DND-41 (cell line): Measurements from ENCODE around the gene SNX32.

Source experiments
- ATAC-seq: fragments of 200-7000 bp; cut with Tn5 transposase; 3 replicates; pipeline ENCODE4 v1.9.1; 2021; ENCODE audit warnings: low read depth; ENCODE audit not compliant: insufficient read depth
- DNase-seq: peaks from one replicate; pipeline ENCODE4 v3.0.0-alpha.2; 2020
- H2AFZ ChIP-seq: 2 replicates; pipeline ENCODE4 v1.6.0; 2012; ENCODE audit warnings: low read depth, low read length
- H3K27ac ChIP-seq: 2 replicates; pipeline ENCODE4 v1.5.1; 2012; ENCODE audit warnings: low read length, inconsistent platforms
- H3K27me3 ChIP-seq: fragments of 200-600 bp; sonication (generic); 2 replicates; pipeline ENCODE4 v1.6.0; 2012; ENCODE audit warnings: low read length, mild to moderate bottlenecking, inconsistent platforms; ENCODE audit not compliant: insufficient read depth, poor library complexity
- H3K36me3 ChIP-seq: 2 replicates; pipeline ENCODE4 v1.5.1; 2012; ENCODE audit warnings: low read length, inconsistent platforms; ENCODE audit not compliant: insufficient read depth
- H3K4me1 ChIP-seq: 2 replicates; pipeline ENCODE4 v1.5.1; 2012; ENCODE audit warnings: mild to moderate bottlenecking, low read length; ENCODE audit not compliant: insufficient read depth
- H3K4me2 ChIP-seq: 2 replicates; pipeline ENCODE4 v1.6.0; 2012; ENCODE audit warnings: mild to moderate bottlenecking, moderate library complexity, low read length, inconsistent platforms; ENCODE audit not compliant: insufficient read depth
- H3K4me3 ChIP-seq, 2 experiments: fragments of 200-600 bp in 1 of 2; shearing (Covaris generic) in 1 of 2; 2 replicates each; pipeline ENCODE4 v1.5.1; 2012 to 2016; ENCODE audit warnings: inconsistent platforms in 2 of 2, low read length in 2 of 2, mild to moderate bottlenecking in 2 of 2, low read depth in 1 of 2, moderate library complexity in 1 of 2
- H3K79me2 ChIP-seq: 2 replicates; pipeline ENCODE4 v1.6.0; 2012; ENCODE audit warnings: low read length, inconsistent platforms; ENCODE audit not compliant: insufficient read depth
- H3K9ac ChIP-seq: 2 replicates; pipeline ENCODE4 v1.6.0; 2012; ENCODE audit warnings: low read depth, mild to moderate bottlenecking, inconsistent platforms, low read length, moderate library complexity
- H3K9me3 ChIP-seq: 2 replicates; pipeline ENCODE4 v1.5.1; 2012; ENCODE audit warnings: low read length, moderate library complexity, mild to moderate bottlenecking, inconsistent platforms; ENCODE audit not compliant: insufficient read depth, severe bottlenecking
- H4K20me1 ChIP-seq: 2 replicates; pipeline ENCODE4 v1.6.0; 2012; ENCODE audit warnings: low read length; ENCODE audit not compliant: insufficient read depth
- EZH2 ChIP-seq: IDR thresholded peaks from 3 replicates; pipeline ENCODE4 v1.6.1; 2012; ENCODE audit warnings: borderline replicate concordance, low read depth, mild to moderate bottlenecking, moderate library complexity, low read length, inconsistent platforms; ENCODE audit not compliant: severe bottlenecking
- TF ChIP-seq, protein P1 (sequence below): IDR thresholded peaks from 2 replicates; pipeline ENCODE4 v1.5.1; 2012; ENCODE audit warnings: borderline replicate concordance, low read length, moderate library complexity, mild to moderate bottlenecking; ENCODE audit not compliant: poor library complexity, severe bottlenecking; ENCODE audit errors: extremely low read depth

Gene SNX32

GRCh38 chr11:65834202-65834601 lies 439 bp downstream of the SNX32 start:
- ATAC-seq (peak; percentile 5; the same call in 1 of the 3 replicates), DNase-seq (no peak)
- no peaks in the 10 kb centered on the region for H3K27me3 ChIP-seq
- H3K36me3 ChIP-seq: no peaks in the 10 kb centered on the region
- H3K79me2 ChIP-seq: peaks cover 9% of the 10 kb centered on the region
- peak overlapping the region; percentile 82 for H2AFZ ChIP-seq
- TF ChIP-seq, protein P1, sequence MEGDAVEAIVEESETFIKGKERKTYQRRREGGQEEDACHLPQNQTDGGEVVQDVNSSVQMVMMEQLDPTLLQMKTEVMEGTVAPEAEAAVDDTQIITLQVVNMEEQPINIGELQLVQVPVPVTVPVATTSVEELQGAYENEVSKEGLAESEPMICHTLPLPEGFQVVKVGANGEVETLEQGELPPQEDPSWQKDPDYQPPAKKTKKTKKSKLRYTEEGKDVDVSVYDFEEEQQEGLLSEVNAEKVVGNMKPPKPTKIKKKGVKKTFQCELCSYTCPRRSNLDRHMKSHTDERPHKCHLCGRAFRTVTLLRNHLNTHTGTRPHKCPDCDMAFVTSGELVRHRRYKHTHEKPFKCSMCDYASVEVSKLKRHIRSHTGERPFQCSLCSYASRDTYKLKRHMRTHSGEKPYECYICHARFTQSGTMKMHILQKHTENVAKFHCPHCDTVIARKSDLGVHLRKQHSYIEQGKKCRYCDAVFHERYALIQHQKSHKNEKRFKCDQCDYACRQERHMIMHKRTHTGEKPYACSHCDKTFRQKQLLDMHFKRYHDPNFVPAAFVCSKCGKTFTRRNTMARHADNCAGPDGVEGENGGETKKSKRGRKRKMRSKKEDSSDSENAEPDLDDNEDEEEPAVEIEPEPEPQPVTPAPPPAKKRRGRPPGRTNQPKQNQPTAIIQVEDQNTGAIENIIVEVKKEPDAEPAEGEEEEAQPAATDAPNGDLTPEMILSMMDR: no peak
- no peak for TF ChIP-seq EZH2
- H3K4me1 ChIP-seq: peaks cover 22% of the 10 kb centered on the region
- H3K9ac ChIP-seq: peak overlapping the region; percentile 61
- no peaks in the 10 kb centered on the region for H3K9me3 ChIP-seq
- H3K4me3 ChIP-seq: peak overlapping the region; percentile 31 to 70; a peak in 3 of 4 replicates
- H3K4me2 ChIP-seq: peak overlapping the region; percentile 88
- H3K27ac ChIP-seq: peak overlapping the region; percentile 53
- H4K20me1 ChIP-seq: no peaks in the 10 kb centered on the region

DNA sequence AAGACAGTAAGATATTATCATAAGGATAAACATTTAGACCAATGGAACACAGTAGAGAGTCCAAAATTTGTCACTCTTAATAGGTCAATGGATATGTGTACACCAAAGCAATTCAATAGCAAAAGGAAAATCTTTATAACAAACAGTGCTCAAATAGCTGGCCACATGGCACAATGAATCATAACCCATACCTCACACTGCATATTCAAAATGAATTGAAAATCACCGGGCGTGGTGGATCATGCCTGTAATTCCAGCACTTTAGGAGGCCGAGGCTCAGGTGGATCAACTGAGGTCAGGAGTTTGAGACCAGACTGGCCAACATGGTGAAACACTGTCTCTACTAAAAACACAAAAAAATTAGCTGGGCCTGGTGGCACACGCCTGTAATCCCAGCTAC lies 8.4 kb downstream of the SNX32 start:
- H4K20me1 ChIP-seq: no peaks in the 10 kb centered on the region
- H3K4me2 ChIP-seq: no peak overlapping the region
- no peaks in the 10 kb centered on the region for H3K4me1 ChIP-seq
- no peaks in the 10 kb centered on the region for H3K36me3 ChIP-seq
- H3K9me3 ChIP-seq: no peaks in the 10 kb centered on the region
- H3K27me3 ChIP-seq: no peaks in the 10 kb centered on the region
- no peak overlapping the region for H3K9ac ChIP-seq
- no peak overlapping the region for H2AFZ ChIP-seq
- H3K79me2 ChIP-seq: no peaks in the 10 kb centered on the region
- no peak overlapping the region for H3K4me3 ChIP-seq
- ATAC-seq: no peak
- TF ChIP-seq, protein P1: no peak
- TF ChIP-seq EZH2: no peak
- no peak for DNase-seq
- no peak overlapping the region for H3K27ac ChIP-seq

- H4K20me1 ChIP-seq: no peaks in the 10 kb centered on the region
- no peak overlapping the region for H3K9ac ChIP-seq
- H3K4me2 ChIP-seq: no peak overlapping the region
- no peak for DNase-seq
- no peaks in the 10 kb centered on the region for H3K79me2 ChIP-seq
- no peaks in the 10 kb centered on the region for H3K27me3 ChIP-seq
- H3K27ac ChIP-seq: no peak overlapping the region
- H3K36me3 ChIP-seq: no peaks in the 10 kb centered on the region
- no peaks in the 10 kb centered on the region for H3K9me3 ChIP-seq
- no peak for TF ChIP-seq EZH2
- TF ChIP-seq, protein P1: no peak
- no peak for ATAC-seq
- no peak overlapping the region for H2AFZ ChIP-seq
- H3K4me1 ChIP-seq: no peaks in the 10 kb centered on the region
- H3K4me3 ChIP-seq: no peak overlapping the region
Observed at GRCh38 chr11:65843811-65844210, 10.0 kb downstream of the SNX32 start.

- Histone ChIP-seq H3K79me2 (no peaks in the 10 kb centered on the region), H3K4me3 (no peak overlapping the region), H2AFZ (no peak overlapping the region)
Observed at GRCh38 chr11:65844231-65844872, 10.6 kb downstream of the SNX32 start.

More at GRCh38 chr11:65844231-65844872, 10.6 kb downstream of the SNX32 start:
- Histone ChIP-seq H3K27me3 (no peaks in the 10 kb centered on the region), H3K27ac (no peak overlapping the region), H4K20me1 (no peaks in the 10 kb centered on the region), H3K36me3 (no peaks in the 10 kb centered on the region), H3K9ac (no peak overlapping the region), H3K9me3 (no peaks in the 10 kb centered on the region), H3K4me1 (no peaks in the 10 kb centered on the region), H3K4me2 (no peak overlapping the region)
- DNase-seq (no peak), ATAC-seq (no peak)
- TF ChIP-seq, protein P1: no peak
- no peak for TF ChIP-seq EZH2
